Fibroblast of mammary gland (primary cell): ENCODE results near the gene YIPF1.

ENCODE experiments used
- DNase-seq: peaks from one replicate; pipeline ENCODE4 v3.0.0-alpha.2; 2010; ENCODE audit warnings: low read depth
- H3K4me3 ChIP-seq: 2 replicates; pipeline ENCODE4 v1.5.1; 2011; ENCODE audit warnings: low read depth, mild to moderate bottlenecking, low read length, moderate library complexity; ENCODE audit not compliant: control insufficient read depth
- TF ChIP-seq, protein P1 (sequence below): conservative IDR thresholded peaks from 2 replicates; pipeline ENCODE4 v1.5.1; 2011; ENCODE audit warnings: low read depth, low read length, inconsistent platforms; ENCODE audit not compliant: control insufficient read depth, insufficient read depth

Gene YIPF1

DNA sequence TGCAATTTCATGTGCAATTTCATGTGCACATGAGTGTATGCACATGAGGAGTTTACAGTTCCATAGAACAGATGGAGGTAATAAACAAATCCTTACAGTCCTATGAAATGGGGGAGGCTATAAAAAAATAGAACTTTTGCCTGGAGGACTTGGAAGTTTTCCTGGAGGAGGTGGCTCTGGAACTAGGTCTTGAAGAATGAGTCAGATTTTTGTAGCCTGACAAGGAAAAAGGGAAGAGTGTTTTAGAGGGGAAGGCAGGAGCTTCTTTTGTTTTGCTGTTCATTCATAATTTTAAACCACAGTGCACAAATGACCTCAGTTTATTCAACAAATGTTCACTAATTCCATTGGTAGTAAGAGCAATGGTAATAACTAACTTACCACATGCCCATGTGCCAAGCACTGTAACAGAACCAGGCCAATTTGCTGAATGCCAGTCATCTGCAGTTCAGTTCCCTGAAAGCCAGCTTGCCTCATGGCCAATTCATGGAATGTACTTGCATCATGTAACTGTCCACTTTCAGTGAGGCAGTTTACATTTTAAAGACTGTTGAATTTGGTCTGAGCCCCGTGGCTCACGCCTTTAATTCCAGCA, 7.1 kb upstream of the YIPF1 start:
- no peak overlapping the region for H3K4me3 ChIP-seq
- DNase-seq = peak; percentile 85
- TF ChIP-seq, protein P1, sequence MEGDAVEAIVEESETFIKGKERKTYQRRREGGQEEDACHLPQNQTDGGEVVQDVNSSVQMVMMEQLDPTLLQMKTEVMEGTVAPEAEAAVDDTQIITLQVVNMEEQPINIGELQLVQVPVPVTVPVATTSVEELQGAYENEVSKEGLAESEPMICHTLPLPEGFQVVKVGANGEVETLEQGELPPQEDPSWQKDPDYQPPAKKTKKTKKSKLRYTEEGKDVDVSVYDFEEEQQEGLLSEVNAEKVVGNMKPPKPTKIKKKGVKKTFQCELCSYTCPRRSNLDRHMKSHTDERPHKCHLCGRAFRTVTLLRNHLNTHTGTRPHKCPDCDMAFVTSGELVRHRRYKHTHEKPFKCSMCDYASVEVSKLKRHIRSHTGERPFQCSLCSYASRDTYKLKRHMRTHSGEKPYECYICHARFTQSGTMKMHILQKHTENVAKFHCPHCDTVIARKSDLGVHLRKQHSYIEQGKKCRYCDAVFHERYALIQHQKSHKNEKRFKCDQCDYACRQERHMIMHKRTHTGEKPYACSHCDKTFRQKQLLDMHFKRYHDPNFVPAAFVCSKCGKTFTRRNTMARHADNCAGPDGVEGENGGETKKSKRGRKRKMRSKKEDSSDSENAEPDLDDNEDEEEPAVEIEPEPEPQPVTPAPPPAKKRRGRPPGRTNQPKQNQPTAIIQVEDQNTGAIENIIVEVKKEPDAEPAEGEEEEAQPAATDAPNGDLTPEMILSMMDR = no peak

DNA sequence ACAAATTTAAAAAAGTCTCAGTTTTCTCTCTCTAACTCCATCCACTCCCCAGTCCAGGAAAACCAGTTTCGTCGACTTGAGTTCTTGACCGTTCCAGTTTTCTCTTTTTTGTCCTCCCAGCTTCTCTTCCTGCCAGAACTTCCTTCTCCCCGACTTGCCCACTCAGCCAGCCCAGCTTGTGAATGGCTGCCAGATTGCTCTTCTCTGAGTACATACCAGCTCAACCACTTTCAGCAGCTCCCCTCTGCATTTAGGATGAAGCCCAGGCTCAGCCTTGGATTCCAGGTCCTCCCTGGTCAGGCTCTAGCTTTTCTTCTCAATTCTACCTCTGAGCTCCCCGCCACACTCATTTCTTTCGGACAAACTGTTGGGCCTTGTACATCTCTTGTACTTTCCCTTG, 5.8 kb upstream of the YIPF1 start:
- DNase-seq = no peak
- TF ChIP-seq, protein P1 = no peak
- H3K4me3 ChIP-seq = no peak overlapping the region

DNA sequence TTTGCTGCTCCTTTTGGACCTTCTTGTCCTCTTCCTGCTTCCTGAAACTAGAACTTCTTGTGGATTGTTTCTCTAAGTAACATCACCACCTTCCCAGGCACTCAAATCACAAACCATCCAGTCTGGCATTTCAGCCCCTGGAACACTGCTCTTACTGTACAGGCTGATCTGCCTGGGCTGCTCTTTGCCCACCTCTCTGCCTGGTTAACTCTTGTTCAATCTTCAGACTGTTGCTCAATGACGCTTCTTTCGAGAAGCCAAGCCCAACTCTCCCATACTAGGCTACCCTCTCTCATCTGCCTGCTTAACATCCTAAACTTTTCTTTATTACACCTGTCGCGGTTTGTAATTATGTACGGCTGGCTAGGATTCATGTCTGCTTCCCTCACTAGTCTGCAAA, 5.0 kb upstream of the YIPF1 start:
- TF ChIP-seq, protein P1 = no peak
- no peak overlapping the region for H3K4me3 ChIP-seq
- DNase-seq = no peak

DNA sequence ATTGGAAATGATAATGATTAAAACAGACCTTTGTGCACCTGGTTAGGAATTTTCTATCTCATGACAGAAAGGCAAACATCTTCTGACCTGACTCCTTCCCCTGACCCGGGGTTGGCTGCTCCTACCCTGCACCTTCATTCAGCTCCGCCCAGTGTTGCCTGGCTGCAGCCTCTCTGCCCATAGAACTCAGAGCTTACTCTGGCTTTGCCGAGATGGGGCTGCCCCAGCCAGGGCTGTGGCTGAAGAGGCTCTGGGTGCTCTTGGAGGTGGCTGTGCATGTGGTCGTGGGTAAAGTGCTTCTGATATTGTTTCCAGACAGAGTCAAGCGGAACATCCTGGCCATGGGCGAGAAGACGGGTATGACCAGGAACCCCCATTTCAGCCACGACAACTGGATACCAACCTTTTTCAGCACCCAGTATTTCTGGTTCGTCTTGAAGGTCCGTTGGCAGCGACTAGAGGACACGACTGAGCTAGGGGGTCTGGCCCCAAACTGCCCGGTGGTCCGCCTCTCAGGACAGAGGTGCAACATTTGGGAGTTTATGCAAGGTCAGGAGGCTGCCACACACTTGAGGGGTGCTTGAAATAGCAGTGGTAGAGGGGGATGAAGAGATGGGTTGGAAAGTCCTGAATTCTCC, 4.5 kb upstream of the YIPF1 start, which contains the start of gene DIO1:
TSS of gene DIO1 (plus strand) at position 189 of the 638 bp plus-strand sequence. CDS start at position 213, 24 bp downstream.
- no peak for DNase-seq
- TF ChIP-seq, protein P1 = no peak

DNA sequence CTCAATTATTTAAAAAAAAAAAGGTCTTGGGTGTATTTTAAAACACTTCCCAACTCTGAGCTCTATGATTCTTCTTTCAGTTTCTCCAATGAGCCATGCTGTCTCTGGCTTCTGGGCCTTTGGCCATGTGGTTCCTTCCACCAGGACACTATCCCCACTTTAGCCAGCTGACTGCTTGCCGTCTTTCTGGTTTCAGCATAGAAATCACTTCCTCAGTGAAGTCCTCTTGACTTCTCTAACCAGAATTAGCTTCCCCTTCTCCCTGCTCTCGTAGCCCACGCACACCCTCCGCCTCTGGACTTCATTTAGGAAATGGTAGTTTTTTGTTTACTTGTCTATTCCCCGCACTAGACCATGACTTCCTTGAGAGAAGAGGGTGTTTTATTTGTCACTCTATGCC, 3.3 kb upstream of the YIPF1 start:
- TF ChIP-seq, protein P1 = no peak
- no peak for DNase-seq
- no peak overlapping the region for H3K4me3 ChIP-seq

More for the DNA sequence above, 4.5 kb upstream of the YIPF1 start, which contains the start of gene DIO1:
- H3K4me3 ChIP-seq = no peak within 1 kb of the TSS

DNA sequence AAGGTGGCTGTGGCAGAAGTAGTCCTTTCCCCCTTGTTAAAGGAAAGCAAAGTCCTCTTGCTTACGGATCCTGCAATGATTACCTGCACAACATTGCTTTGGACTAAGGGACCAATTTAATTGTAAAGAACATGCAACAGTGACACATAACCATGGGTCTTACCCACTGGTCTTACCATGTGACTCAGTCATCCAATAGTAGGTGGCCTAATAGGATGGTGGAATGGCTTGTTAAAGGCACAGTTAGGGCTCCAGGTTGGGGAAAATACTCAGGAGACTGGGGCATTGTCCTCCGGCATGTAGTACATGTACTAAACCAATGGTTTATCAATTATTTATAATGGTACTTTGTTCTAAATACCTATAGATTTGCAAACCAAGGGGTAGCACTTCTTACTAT, 2.1 kb upstream of the YIPF1 start:
- TF ChIP-seq, protein P1 = no peak
- peak; percentile 7 for DNase-seq
- no peak overlapping the region for H3K4me3 ChIP-seq
